Suprapubic skin (tissue), 3 donors: ENCODE data around the gene OSBPL2.

Source experiments
- EP300 ChIP-seq: sonication (generic); formaldehyde crosslinking; IDR thresholded peaks from one replicate; pipeline ENCODE4 v1.6.1; 2017; ENCODE audit warnings: antibody characterized with exemption
- POLR2A ChIP-seq, 2 donors: fragments of 450-650 bp; IDR thresholded peaks; one replicate each; pipeline ENCODE4 v1.6.1; 2017; ENCODE audit warnings: antibody characterized with exemption in 2 of 2, mild to moderate bottlenecking in 2 of 2, moderate library complexity in 2 of 2
- TF ChIP-seq, protein P1 (sequence below), 2 donors: fragments of 200-600 bp in 1 of 2; fragments of 450-650 bp in 1 of 2; sonication (generic) in 1 of 2; IDR thresholded peaks; one replicate each; pipeline ENCODE4 v1.5.1; 2016 to 2019; ENCODE audit warnings: antibody characterized with exemption in 2 of 2, mild to moderate bottlenecking in 1 of 2, moderate library complexity in 1 of 2

DNA sequence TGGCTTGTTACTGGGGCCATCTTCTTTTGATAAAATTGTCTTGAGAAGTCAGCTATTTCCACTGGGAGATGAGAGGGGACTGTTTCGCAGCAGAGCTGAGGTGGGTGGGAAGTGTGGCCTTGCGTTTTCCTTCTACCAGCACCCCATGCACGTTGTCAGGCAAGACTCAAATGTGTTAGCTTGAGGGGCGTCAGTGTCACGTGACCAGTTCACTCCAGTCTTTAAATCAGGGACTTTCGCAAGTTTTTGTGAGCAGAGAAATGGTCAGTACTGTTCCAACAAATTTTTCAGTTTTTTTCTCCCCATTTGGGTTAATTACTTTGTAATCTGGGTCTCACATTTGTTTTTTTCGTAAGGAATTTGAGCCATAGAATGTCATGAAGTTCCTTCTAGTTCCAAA, 43.8 kb downstream of the OSBPL2 start:
- TF ChIP-seq, protein P1, sequence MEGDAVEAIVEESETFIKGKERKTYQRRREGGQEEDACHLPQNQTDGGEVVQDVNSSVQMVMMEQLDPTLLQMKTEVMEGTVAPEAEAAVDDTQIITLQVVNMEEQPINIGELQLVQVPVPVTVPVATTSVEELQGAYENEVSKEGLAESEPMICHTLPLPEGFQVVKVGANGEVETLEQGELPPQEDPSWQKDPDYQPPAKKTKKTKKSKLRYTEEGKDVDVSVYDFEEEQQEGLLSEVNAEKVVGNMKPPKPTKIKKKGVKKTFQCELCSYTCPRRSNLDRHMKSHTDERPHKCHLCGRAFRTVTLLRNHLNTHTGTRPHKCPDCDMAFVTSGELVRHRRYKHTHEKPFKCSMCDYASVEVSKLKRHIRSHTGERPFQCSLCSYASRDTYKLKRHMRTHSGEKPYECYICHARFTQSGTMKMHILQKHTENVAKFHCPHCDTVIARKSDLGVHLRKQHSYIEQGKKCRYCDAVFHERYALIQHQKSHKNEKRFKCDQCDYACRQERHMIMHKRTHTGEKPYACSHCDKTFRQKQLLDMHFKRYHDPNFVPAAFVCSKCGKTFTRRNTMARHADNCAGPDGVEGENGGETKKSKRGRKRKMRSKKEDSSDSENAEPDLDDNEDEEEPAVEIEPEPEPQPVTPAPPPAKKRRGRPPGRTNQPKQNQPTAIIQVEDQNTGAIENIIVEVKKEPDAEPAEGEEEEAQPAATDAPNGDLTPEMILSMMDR (IDR thresholded peaks at IDR 0.05), result no peak
- no peak for TF ChIP-seq POLR2A (IDR thresholded peaks at IDR 0.05)
- no peak for TF ChIP-seq EP300
